Epidermal melanocyte (primary cell): ENCODE data around the gene CCNG1.

Source experiments
- DNase-seq: peaks from one replicate; pipeline ENCODE4 v3.0.0; 2011; ENCODE audit warnings: low spot score; ENCODE audit not compliant: insufficient read length

CCNG1 gene

DNA sequence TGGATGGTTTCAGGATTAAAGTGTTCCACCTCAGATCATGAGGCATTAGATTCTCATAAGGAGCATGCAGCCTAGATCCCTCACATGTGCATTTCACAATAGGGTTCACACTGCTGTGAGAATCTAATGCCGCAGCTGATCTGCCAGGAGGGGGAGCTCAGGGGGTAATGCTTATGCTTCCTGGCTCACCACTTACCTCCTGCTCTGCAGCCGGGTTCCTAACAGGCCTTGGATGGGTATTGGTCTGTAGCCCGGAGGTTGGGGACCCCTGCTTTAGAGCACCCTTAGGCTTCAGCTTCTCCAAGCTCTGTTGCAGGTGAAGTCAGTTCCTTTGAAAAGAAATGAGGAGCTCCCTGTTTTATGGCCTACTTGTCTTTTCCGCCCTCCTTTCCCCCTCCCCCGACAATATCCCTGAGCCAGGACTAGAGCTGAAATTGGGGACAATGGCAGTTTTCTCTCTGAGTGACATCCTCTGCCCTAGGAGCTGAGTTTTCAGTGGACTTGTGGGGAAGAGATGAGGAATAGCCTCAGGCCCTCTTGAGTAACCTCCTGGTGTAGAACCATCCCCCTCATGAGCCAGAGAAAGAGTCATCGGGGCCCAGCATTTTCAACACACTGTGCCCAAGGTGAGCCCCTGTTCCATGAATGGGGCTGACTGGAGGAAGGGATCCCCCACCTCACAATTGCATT lies 51.8 kb downstream of the CCNG1 start:
- no peak for DNase-seq

DNA sequence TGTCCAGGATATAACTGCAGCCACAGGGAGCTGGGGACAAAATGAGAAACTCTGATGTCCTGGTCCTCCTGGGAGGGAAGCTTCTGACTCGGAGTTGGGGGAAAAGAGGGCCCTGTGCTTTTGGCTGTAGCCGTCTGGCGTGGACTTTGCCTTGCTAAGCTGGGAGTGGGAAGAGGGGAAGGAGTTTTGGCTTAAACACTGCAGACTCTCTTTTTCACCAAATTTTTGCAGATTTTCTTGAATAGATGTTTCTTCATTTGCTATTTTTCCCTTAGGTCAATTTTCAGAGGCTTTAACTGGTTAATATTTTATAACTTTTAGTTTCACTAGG lies 52.3 kb downstream of the CCNG1 start:
- no peak for DNase-seq
